ENCODE results near the gene TSPEAR.

Gene TSPEAR

DNA sequence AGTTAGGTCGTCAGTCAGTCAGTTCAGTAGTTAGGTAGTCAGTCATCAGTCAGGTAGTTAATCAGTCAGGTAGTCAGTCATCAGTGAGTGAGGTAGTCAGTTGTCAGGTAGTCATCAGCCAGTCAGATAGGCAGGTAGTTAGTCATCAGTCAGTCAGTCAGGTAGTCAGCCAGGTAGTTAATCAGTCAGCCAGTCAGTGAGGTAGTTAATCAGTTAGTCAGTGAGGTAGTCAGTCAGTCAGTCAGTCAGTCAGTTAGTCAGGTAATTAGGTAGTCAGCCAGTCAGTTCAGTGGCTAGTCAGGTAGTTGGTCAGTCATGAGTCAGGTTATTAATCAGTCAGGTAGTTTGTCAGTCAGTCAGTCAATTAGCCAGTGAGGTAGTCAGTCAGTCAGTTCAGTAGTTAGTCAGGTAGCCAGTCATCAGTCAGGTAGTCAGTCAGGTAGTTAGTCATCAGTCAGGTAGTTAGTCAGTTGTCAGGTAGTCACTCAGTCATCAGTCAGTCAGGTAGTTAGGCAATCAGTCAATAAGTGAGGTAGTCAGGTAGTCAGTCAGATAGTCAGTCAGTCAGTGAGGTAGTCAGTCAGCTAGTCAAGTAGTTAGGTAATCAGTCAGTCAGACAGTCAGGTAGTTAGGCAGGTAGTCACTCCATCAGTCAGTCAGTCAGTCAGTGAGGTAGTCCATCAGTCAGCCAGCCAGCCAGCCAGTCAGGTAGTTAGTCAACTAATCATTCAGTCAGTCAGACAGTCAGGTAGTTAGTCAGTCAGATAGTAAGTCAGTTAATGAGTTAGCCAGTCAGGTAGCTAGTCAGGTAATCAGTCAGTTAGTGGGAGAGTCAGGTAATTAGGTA, 187.6 kb downstream of the TSPEAR start:
- TF ChIP-seq CREB5 (CRISPR knock-in tag; IDR thresholded peaks at IDR 0.05; ENCODE audit: low read depth) (no peak), PPARA (CRISPR knock-in tag; IDR thresholded peaks at IDR 0.05; ENCODE audit: borderline replicate concordance) (no peak), ZFP30 (CRISPR knock-in tag; IDR thresholded peaks at IDR 0.05) (no peak), ZC3H10 (CRISPR knock-in tag; IDR thresholded peaks at IDR 0.05) (no peak), TOX (CRISPR knock-in tag; IDR thresholded peaks at IDR 0.05; ENCODE audit: borderline replicate concordance) (no peak), ISL1 (CRISPR knock-in tag; IDR thresholded peaks at IDR 0.05) (no peak), CSDC2 (CRISPR knock-in tag; IDR thresholded peaks at IDR 0.05) (no peak), ZFP3 (CRISPR knock-in tag; IDR thresholded peaks at IDR 0.05) (no peak), PATZ1 (CRISPR knock-in tag; IDR thresholded peaks at IDR 0.05; ENCODE audit: borderline replicate concordance) (no peak), BACH2 (CRISPR knock-in tag; IDR thresholded peaks at IDR 0.05; ENCODE audit: borderline replicate concordance) (no peak), ARNTL (CRISPR knock-in tag; IDR thresholded peaks at IDR 0.05; ENCODE audit: borderline replicate concordance, low read depth) (no peak), TSHZ2 (CRISPR knock-in tag; IDR thresholded peaks at IDR 0.05) (no peak), ZNF70 (CRISPR knock-in tag; IDR thresholded peaks at IDR 0.05) (no peak), SNAI2 (CRISPR knock-in tag; IDR thresholded peaks at IDR 0.05) (no peak), OSR1 (CRISPR knock-in tag; IDR thresholded peaks at IDR 0.05) (no peak), ZNF8 (CRISPR knock-in tag; IDR thresholded peaks at IDR 0.05) (no peak), ZNF565 (CRISPR knock-in tag; conservative IDR thresholded peaks at IDR 0.05; ENCODE audit: low read depth) (no peak), GLIS3 (CRISPR knock-in tag; IDR thresholded peaks at IDR 0.05) (no peak), RARB (CRISPR knock-in tag; IDR thresholded peaks at IDR 0.05) (no peak)
- no peak for ATAC-seq

DNA sequence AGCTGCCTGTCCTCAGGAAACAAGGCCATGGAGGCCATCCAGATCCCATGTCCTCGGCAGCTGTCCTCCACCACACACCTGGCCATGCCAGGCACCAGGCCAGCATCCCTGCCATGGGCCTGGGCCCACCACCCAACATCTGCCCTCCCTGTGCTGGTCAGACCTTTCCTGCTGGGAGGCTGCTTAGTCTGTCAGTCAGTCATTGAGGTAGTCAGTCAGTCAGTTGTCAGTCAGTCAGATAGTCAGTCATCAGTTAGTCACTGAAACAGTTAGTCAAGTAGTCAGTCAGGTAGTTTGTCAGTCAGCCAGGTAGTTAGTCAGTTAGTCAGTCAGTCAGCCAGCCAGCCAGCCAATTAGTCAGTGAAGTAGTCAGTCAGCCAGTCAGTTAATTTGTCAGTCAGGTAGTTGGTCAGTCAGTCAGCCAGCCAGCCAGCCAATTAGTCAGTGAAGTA, 188.6 kb downstream of the TSPEAR start:
- no peak for ATAC-seq
- TF ChIP-seq ZC3H10 (CRISPR knock-in tag; IDR thresholded peaks at IDR 0.05), result no peak
- TF ChIP-seq CSRNP3 (CRISPR knock-in tag; IDR thresholded peaks at IDR 0.05), result no peak
- TF ChIP-seq RARB (CRISPR knock-in tag; IDR thresholded peaks at IDR 0.05), result no peak
- no peak for TF ChIP-seq ZNF565 (CRISPR knock-in tag; conservative IDR thresholded peaks at IDR 0.05; ENCODE audit: low read depth)
- no peak for TF ChIP-seq TOX (CRISPR knock-in tag; IDR thresholded peaks at IDR 0.05; ENCODE audit: borderline replicate concordance)
- TF ChIP-seq TCF4 (CRISPR knock-in tag; IDR thresholded peaks at IDR 0.05; ENCODE audit: borderline replicate concordance), result no peak
- TF ChIP-seq GLIS3 (CRISPR knock-in tag; IDR thresholded peaks at IDR 0.05), result no peak
- no peak for TF ChIP-seq ZFP30 (CRISPR knock-in tag; IDR thresholded peaks at IDR 0.05)
- no peak for TF ChIP-seq ZNF70 (CRISPR knock-in tag; IDR thresholded peaks at IDR 0.05)
- TF ChIP-seq TSHZ2 (CRISPR knock-in tag; IDR thresholded peaks at IDR 0.05), result no peak
- TF ChIP-seq PATZ1 (CRISPR knock-in tag; IDR thresholded peaks at IDR 0.05; ENCODE audit: borderline replicate concordance), result no peak
- no peak for TF ChIP-seq ESRRG (CRISPR knock-in tag; IDR thresholded peaks at IDR 0.05)
- TF ChIP-seq CREB5 (CRISPR knock-in tag; IDR thresholded peaks at IDR 0.05; ENCODE audit: low read depth), result no peak
- no peak for TF ChIP-seq ISL1 (CRISPR knock-in tag; IDR thresholded peaks at IDR 0.05)
- no peak for TF ChIP-seq BACH2 (CRISPR knock-in tag; IDR thresholded peaks at IDR 0.05; ENCODE audit: borderline replicate concordance)
- TF ChIP-seq OSR1 (CRISPR knock-in tag; IDR thresholded peaks at IDR 0.05), result no peak

Data from SK-N-SH treated with all-trans-retinoic acid at 6 μM for 48 hours (cell line).